ENCODE results near the gene FGD4.

- TF ChIP-seq CTCF (IDR thresholded peaks at IDR 0.05): no peak
- TF ChIP-seq POLR2A (IDR thresholded peaks at IDR 0.05): no peak
Observed at GRCh38 chr12:32585680-32586079, 186.3 kb downstream of the FGD4 start.

All from testis (tissue), 2 donors.